SK-N-SH (cell line): ENCODE data around the gene MGA. TPM values are rescaled to one million over a fixed set of nuclear protein-coding genes. Genes with fewer than 3 reads are reported as not detected.

Experiments used
- CTCF ChIA-PET: fragments of 300-600, 350-600 bp; formaldehyde crosslinking; extraction: SDS; loops from one replicate; lab custom pipeline; 2021; lab: Yijun Ruan, JAX
- POLR2A ChIA-PET: fragments of 350-600 bp; sonication (Branson Sonifier 250); formaldehyde crosslinking; extraction: SDS; loops from one replicate; lab custom pipeline; 2020; ENCODE audit warnings: antibody characterized with exemption, inconsistent platforms; lab: Yijun Ruan, JAX
- DNase-seq: peaks from one replicate; pipeline ENCODE4 v3.0.0; 2012
- H2AFZ ChIP-seq: fragments of 200-600 bp; sonication (generic); 2 replicates; pipeline ENCODE4 v1.8.1; 2016; ENCODE audit warnings: antibody characterized with exemption, mild to moderate bottlenecking, low read depth
- H3F3A ChIP-seq: fragments of 200-600 bp; sonication (generic); replicated peaks from 2 replicates; pipeline ENCODE3; 2016; ENCODE audit warnings: antibody characterized with exemption, mild to moderate bottlenecking; ENCODE audit not compliant: insufficient read depth
- H3K27ac ChIP-seq, 2 experiments: fragments of 200-500 bp in 1 of 2; fragments of 200-600 bp in 1 of 2; sonication (Bioruptor generic) in 1 of 2; sonication (generic), shearing (Covaris generic) in 1 of 2; 2 replicates each; pipeline versions ENCODE4 v1.5.1 to v1.6.1; 2014 to 2016; ENCODE audit warnings: low read depth in 2 of 2, inconsistent platforms in 1 of 2, low read length in 1 of 2, mild to moderate bottlenecking in 1 of 2, mixed read lengths in 1 of 2
- H3K27me3 ChIP-seq: fragments of 200-600 bp; sonication (generic), shearing (Covaris generic); 2 replicates; pipeline ENCODE4 v1.6.1; 2016; ENCODE audit warnings: mixed run types; ENCODE audit not compliant: insufficient read depth
- H3K36me3 ChIP-seq, 2 experiments: fragments of 200-500 bp in 1 of 2; fragments of 200-600 bp in 1 of 2; sonication (Bioruptor generic) in 1 of 2; sonication (generic) in 1 of 2; replicated peaks in 1 of 2; 2 replicates each; pipeline versions ENCODE3 to v1.5.1; 2014 to 2016; ENCODE audit warnings: low read length in 1 of 2, mild to moderate bottlenecking in 1 of 2; ENCODE audit not compliant: insufficient read depth in 2 of 2, control insufficient read depth in 1 of 2
- H3K4me1 ChIP-seq, 2 experiments: fragments of 200-500 bp in 1 of 2; fragments of 200-600 bp in 1 of 2; sonication (Bioruptor generic) in 1 of 2; sonication (generic), shearing (Covaris generic) in 1 of 2; 2 replicates each; pipeline versions ENCODE4 v1.5.1 to v1.6.1; 2014 to 2016; ENCODE audit warnings: low read depth in 1 of 2, low read length in 1 of 2, mixed run types in 1 of 2; ENCODE audit not compliant: insufficient read depth in 2 of 2, control insufficient read depth in 1 of 2
- H3K4me2 ChIP-seq: fragments of 200-600 bp; sonication (generic), shearing (Covaris generic); 2 replicates; pipeline ENCODE4 v1.6.1; 2017; ENCODE audit warnings: mixed run types
- H3K4me3 ChIP-seq, 2 experiments: fragments of 200-500 bp in 1 of 2; fragments of 200-600 bp in 1 of 2; sonication (Bioruptor generic) in 1 of 2; sonication (generic), shearing (Covaris generic) in 1 of 2; 2 replicates each; pipeline versions ENCODE4 v1.5.1 to v1.8.1; 2014 to 2016; ENCODE audit warnings: low read depth in 2 of 2, inconsistent platforms in 1 of 2, low read length in 1 of 2, mild to moderate bottlenecking in 1 of 2, mixed read lengths in 1 of 2, moderate library complexity in 1 of 2
- H3K79me2 ChIP-seq: fragments of 200-600 bp; sonication (generic); 2 replicates; pipeline ENCODE4 v1.8.1; 2017; ENCODE audit warnings: mild to moderate bottlenecking; ENCODE audit not compliant: insufficient read depth
- H3K9ac ChIP-seq: fragments of 200-600 bp; sonication (generic); 2 replicates; pipeline ENCODE4 v1.6.1; 2017; ENCODE audit warnings: mixed run types
- H3K9me2 ChIP-seq: fragments of 200-600 bp; sonication (generic); 2 replicates; pipeline ENCODE4 v1.6.1; 2017; ENCODE audit warnings: mixed run types
- H3K9me3 ChIP-seq: fragments of 200-600 bp; sonication (generic); 2 replicates; pipeline ENCODE4 v1.6.1; 2017; ENCODE audit warnings: mixed run types, mild to moderate bottlenecking, moderate library complexity
- H4K20me1 ChIP-seq: fragments of 200-600 bp; sonication (generic); 2 replicates; pipeline ENCODE4 v1.6.1; 2017; ENCODE audit warnings: mild to moderate bottlenecking, mixed run types; ENCODE audit not compliant: insufficient read depth
- EP300 ChIP-seq, 2 experiments: IDR thresholded peaks; 2 replicates each; pipeline versions ENCODE4 v1.4.0 to v1.6.1; 2012; ENCODE audit warnings: borderline replicate concordance in 1 of 2, low read depth in 1 of 2, low read length in 1 of 2
- FOSL2 ChIP-seq: IDR thresholded peaks from 2 replicates; pipeline ENCODE4 v1.4.0; 2012; ENCODE audit warnings: low read depth, mild to moderate bottlenecking, moderate library complexity, borderline replicate concordance
- IRF3 ChIP-seq: fragments of 150-350 bp; IDR thresholded peaks from 2 replicates; pipeline ENCODE4 v1.6.1; 2016; ENCODE audit warnings: mild to moderate bottlenecking, low read depth, low read length
- JUND ChIP-seq: IDR thresholded peaks from 2 replicates; pipeline ENCODE4 v1.4.0; 2012
- MEF2A ChIP-seq: IDR thresholded peaks from 2 replicates; pipeline ENCODE4 v1.4.0; 2012; ENCODE audit warnings: low read depth, borderline replicate concordance
- REST ChIP-seq: IDR thresholded peaks from 2 replicates; pipeline ENCODE4 v1.6.1; 2012; ENCODE audit warnings: mild to moderate bottlenecking, low read depth, low read length, moderate library complexity
- SIN3A ChIP-seq: IDR thresholded peaks from 2 replicates; pipeline ENCODE4 v1.6.1; 2012; ENCODE audit warnings: low read depth, mild to moderate bottlenecking, low read length, moderate library complexity, borderline replicate concordance
- SMC3 ChIP-seq: IDR thresholded peaks from 2 replicates; pipeline ENCODE4 v1.6.1; 2012; ENCODE audit warnings: low read depth, low read length, improper control_type of control experiment
- TAF1 ChIP-seq: IDR thresholded peaks from 2 replicates; pipeline ENCODE4 v1.6.1; 2012; ENCODE audit warnings: low read depth, mild to moderate bottlenecking, low read length, moderate library complexity, borderline replicate concordance
- TEAD4 ChIP-seq: IDR thresholded peaks from 2 replicates; pipeline ENCODE4 v1.4.0; 2012; ENCODE audit warnings: mild to moderate bottlenecking, borderline replicate concordance; ENCODE audit not compliant: insufficient read depth
- USF2 ChIP-seq: fragments of 150-350 bp; IDR thresholded peaks from 2 replicates; pipeline ENCODE4 v1.6.1; 2017; ENCODE audit warnings: antibody characterized with exemption, low read length, low read depth, borderline replicate concordance
- ZBTB33 ChIP-seq: IDR thresholded peaks from 2 replicates; pipeline ENCODE4 v1.4.0; 2012; ENCODE audit warnings: low read depth, borderline replicate concordance
- polyA plus RNA-seq, 3 experiments: library from polyadenylated mRNA; depleted of rRNA; stranded (reverse); fragments of >200 nt; gene quantifications; 2 replicates each; pipeline ENCODE4 v1.2.3, GENCODE V29; 2012

Gene MGA
- polyA plus RNA-seq, 1 of the 3 experiments (the other 2 are of a cell fraction): 2.3 TPM

- Histone ChIP-seq H3K27me3 (no peaks in the 10 kb centered on the region), H4K20me1 (no peaks in the 10 kb centered on the region), H3K4me3 (no peak overlapping the region), H3F3A (no peaks in the 10 kb centered on the region), H3K79me2 (no peaks in the 10 kb centered on the region), H3K36me3 (no peaks in the 10 kb centered on the region), H3K9me3 (no peaks in the 10 kb centered on the region), H3K9me2 (no peaks in the 10 kb centered on the region), H3K4me2 (no peak overlapping the region), H2AFZ (no peak overlapping the region), H3K27ac (no peak overlapping the region), H3K9ac (no peak overlapping the region), H3K4me1 (no peaks in the 10 kb centered on the region)
- TF ChIP-seq FOSL2 (no peak), MEF2A (no peak), USF2 (no peak), SMC3 (no peak), SIN3A (no peak), JUND (no peak), IRF3 (no peak), TAF1 (no peak), ZBTB33 (no peak), REST (no peak), TEAD4 (no peak), EP300 (IDR thresholded peaks at IDR 0.05; ENCODE audit: borderline replicate concordance in 1 of 2, low read depth in 1 of 2, low read length in 1 of 2) (no peak)
- no peak for DNase-seq
- ChIA-PET POLR2A (no interaction called here), CTCF (interaction anchor here (0.6 to 2.1 kb wide), 3 partner anchors 14 to 41 kb away, joined by 3 to 5 read pairs (median 3); partner anchors contain the start of gene MGA)
These were observed 12.9 kb upstream of the MGA start for GRCh38 chr15:41647262-41647661.
